RPMI7951 (cell line): ENCODE data around the gene DICER1. TPM values are rescaled to one million over a fixed set of nuclear protein-coding genes. Genes with fewer than 3 reads are reported as not detected.

Experiments
- DNase-seq: peaks from one replicate; pipeline ENCODE4 v3.0.0-alpha.2; 2012; ENCODE audit warnings: low read depth
- total RNA-seq: library from RNA; depleted of rRNA; stranded (reverse); fragments of >200 nt; shearing (Covaris generic); gene quantifications from 2 replicates; pipeline ENCODE4 v1.2.3, GENCODE V29; 2014

DICER1 gene
- total RNA-seq, 1 experiment from 2014 or later: 34.2 TPM

DNA sequence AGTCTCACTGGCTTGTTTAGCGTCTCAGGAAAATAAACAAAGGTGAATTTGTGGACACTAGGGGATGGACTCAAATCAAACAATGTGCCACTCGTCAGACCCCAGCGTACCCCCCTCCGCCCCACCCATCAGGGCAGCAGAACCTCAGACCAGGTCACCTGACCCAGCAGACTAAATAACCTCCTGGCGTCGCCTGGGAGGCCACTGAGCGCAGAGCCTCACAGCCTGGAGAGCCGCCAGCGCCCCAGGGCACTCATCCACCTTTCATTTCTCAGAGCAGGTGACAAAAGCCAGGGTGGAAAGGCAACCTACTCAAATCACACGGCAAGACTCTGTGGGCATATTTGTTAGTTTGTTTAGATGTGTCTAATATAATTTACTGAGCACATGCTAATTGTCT is 100.9 kb downstream of the DICER1 start:
- DNase-seq: no peak

DNA sequence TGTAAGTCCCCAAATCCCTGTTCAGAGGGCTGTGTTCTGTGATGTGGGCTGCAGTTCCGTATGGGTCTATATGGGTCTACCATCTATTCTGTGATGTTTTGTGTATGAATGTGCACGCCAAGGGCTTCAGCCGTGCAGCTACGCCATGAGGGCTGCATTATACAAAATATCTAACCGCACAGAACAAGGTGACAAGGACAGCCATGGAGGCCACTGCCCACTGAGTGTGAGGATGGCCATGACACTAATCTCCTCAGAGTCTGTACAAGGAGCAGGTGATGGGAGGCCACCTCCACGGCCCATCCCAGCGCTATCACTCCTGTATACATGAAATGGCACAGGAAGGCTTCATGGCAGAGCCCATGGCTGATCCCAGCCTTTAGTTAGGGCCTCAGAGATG is 102.0 kb downstream of the DICER1 start:
- DNase-seq: no peak

DNA sequence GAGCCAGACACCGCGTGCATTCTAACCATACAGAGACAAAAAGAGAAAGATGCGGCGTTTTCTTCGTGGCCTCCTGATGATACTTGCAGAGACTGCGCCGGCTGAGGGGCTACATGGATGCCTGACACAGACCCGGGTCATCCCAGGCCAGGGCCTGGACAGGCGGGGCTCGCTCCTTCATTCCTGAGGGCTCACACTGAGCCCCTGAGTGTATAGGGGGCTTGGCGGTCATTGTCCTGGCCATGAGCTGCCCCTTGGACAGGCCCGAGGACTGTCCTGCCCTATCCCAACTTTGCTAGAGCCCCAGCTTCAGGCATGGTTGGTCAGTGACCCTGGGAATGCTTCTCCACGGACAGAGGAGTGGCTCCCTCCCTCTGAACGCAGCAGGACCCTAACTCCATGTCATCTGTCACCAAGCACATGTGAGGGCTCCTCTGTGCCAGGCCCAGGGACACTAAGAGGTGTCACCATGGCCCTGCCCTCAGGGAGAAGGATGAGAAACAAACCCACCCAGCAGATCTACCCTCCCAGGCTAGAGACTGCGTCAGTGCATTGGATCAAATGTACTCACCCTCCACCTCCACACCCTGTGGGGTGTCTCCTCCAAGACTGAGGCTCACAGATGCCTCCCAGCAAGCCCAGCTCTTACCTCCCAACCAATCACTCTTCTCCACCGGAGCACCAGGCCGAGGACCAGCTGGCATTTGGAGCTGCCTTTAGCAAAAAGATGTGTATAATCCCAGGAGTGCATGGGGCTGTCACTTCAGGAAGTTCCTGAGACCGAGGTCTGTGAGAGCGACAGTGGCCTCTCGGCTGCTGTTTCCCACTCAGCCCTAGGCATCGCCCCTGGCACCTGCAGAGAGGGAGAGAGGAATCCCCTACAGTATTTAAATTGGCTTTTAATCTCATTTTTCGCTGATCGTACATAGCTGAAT is 102.7 kb downstream of the DICER1 start:
- DNase-seq: no peak

DNA sequence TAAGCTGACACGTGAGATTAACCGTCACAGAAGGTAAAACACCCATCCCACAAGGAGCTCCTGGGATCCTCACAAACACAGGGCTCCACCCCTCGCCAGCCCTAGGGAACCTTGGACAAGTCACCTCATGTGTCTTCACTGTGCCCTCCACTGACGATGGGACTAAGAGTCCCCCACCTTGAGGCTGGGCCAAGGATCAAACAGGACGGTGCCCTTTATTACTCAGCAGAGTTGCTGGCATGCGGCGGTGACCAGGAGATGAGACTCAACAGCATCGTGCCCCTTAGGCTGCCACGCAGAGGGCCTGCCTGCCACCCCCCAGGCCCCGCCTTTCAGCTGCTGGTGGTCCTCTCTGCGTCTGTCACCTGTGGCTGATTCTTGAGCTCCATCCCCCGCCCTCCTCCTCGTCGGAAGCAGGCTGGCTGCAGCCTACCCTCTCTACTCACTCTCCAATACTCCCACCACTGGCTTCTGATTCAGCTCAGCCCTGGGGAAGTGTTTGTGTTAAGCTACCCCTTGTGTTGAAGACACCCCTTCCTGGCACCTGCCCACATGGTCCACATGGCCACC is 105.2 kb downstream of the DICER1 start:
- no peak for DNase-seq

DNA sequence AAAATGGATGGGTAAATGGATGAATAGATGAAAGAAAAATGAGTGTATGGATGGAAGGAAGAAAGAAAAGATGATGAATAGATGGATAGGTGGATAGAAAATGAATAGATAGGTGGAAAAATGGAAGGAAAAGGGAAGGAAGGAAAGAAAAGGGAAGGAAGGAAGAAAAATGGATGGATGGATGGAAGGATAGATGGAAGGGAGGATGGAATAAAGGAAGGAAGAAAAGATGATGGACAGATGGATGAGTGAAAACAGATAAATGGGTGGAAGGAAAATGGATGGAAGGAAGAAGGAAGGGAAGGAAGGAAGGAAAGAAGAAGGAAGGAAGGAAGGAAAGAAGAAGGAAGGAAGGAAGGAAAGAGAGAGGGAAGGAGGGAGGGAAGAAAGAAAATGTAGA is 107.4 kb downstream of the DICER1 start:
- no peak for DNase-seq

DNA sequence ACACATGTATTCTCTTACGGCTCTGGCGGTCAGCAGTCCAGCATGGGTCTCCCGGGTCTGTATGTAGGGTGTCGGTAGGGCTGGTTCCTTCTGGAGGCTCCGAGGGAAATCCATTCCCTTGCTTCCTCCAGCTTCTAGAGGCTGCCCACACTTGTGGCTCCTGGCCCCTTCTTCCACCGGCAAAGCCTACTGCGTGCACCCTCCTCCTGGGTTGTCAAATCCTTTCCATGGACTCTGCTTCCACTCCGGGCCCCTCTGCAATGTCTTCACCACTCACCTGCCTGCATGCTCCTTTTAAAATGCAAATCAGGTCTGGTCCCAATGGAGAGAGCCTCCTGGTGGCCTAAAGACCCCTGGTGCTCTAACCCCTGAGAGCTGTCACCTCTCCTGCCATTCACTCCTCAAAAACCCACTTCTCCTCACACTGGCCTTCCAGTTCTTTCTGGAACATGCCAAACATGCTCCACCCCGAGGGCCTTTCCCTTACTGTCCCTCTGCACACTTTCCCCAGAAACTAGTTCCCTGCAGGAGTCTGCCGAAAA is 108.5 kb downstream of the DICER1 start:
- DNase-seq: no peak

DNA sequence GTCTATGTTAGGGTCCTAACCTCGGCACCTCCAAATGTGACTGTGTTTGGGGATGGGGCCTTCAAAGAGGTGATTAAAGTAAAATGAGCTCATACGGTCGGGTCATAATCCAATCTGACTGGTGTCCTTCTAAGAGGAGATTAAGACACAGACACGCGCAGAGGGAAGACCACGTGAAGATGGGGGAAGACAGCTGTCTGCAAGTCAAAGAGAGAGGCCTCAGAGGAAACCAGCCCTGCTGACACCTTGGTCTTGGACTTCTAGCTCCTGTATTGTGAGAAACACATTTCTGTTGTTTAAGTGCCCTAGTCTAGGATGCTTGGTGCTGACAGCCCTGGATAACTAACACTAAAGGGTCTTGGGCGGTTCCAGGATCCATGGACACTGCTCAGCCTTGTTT is 109.6 kb downstream of the DICER1 start:
- no peak for DNase-seq

DNA sequence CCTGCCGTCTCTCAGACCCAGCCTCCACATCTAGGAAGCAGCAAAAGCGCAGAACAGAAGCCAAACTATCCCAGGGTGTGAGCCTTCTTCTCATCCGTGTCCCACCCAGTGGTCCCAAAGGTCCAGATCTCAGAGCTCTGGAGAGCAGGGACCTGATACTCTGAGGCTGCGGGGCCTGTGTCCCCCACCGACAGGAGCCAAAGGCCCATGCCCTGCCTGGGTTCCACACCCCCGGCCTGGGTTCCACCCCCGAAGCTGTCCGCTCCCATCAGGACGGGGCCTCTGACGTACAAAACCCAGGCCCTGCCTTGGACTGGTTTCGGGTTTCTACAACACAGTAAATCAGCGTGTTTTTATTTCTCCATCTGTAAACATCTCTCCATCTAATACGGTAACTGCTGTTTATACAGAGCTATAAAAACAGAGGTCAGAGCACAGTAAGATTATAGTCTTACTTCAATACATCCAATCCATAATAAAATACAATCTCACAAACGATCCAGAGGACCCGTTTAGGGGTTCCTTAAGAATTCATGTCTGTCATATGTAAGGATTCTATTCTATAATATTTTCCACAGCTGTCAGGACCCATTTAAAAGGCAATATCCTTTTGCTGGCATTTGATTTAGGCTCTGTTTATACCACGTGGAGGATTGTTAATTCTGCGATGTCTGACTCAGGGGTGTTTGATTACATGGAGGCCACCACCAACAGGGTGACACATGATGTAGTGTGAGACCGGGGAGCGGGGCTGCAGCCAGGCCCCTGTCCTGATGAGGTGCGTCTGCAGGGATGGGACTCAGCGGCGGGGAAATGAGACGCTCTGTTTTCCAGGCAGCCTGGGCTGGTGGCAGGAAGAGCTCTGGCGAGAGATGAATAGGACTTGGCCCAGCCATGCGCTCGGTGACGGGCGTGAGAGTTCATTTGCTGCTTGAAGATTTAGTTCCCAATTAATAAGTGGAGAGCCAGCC is 110.3 kb downstream of the DICER1 start:
- DNase-seq: no peak

DNA sequence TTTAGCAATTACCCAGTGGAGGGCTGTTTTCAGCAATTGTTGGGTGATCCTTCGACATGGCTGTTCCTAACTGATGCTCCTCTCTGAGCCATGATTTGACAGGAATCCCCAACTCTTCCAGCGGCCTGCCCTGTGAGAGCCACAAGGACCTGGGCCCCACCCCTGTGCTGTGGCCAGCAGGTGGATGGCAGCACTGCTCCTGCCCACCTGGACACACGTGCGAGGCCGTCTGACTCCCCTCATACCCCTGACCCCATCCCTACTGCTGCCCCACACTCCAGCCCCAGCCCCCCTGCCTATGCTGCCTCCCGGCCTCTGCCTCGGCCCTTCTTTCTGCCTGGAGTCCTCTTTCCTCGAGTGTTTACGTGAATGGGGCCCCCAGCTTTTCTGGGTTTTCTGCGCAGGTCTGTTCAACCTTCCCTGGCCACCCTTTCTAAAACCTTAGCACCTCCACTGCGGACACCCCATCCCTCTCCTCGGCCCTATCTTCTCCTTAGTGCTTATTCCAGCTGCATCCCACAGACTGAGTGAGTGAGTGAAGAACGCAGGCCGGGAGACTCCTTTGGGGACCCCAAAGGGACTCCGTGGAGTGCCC is 111.4 kb downstream of the DICER1 start:
- DNase-seq: no peak

DNA sequence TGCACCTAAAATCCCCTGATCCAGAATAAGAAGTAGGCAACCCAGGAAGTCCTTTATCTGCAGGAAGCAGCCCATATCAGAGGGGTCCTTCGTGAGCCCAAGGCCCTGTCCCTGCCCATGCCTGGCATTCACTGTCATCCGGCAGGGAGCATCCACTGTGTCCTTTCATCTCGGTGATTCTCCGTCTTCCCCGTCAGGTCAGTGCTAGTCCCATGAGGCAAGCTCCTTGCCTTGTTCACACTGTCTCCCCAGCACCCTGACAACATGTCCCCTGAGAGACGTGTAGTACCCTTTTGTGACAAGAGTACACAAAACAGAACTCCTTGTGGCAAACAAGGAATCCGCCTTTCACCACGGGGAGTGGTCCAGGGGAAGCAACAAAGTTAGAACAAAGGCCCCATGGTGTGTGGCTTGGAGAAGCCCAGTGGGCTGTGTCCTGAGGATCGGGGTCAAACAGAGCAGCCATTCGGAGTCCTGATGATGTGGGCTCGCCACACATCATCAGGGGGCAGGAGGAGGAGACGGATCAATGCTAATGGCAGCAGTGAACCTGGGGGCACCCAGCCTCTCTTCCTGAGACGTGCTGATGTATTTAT is 112.1 kb downstream of the DICER1 start:
- DNase-seq: no peak

DNA sequence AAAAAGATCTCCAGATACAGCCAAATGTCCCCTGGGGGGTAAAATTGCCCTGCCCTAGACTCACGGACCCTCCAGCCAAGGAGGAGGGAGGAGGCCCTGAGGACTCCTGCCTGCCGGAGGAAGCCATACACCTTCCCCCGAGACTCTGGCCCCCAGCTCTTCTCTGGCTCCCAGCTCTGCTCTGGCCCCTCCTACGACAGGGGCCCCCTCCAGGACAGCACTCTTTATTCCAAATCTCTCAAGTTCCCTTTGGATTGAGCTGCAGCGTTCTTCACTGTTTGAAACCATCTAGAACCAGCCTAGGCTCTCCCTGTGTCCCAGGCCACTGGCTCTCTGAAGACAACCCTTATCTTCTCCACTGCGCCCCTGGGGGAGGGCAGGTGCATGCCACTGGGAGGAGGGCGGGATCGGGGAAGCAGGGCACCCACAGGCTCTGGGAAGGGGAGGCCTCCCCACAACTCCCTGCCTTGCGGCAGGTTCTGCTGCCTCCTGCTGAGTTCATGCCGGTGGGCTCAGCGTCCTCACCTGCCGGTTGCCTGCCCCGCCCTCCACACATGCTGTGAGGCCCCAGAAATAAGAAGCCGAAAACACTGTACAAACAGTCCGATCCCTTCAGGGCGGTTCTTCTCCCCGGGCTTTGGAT is 112.7 kb downstream of the DICER1 start:
- DNase-seq: no peak

DNA sequence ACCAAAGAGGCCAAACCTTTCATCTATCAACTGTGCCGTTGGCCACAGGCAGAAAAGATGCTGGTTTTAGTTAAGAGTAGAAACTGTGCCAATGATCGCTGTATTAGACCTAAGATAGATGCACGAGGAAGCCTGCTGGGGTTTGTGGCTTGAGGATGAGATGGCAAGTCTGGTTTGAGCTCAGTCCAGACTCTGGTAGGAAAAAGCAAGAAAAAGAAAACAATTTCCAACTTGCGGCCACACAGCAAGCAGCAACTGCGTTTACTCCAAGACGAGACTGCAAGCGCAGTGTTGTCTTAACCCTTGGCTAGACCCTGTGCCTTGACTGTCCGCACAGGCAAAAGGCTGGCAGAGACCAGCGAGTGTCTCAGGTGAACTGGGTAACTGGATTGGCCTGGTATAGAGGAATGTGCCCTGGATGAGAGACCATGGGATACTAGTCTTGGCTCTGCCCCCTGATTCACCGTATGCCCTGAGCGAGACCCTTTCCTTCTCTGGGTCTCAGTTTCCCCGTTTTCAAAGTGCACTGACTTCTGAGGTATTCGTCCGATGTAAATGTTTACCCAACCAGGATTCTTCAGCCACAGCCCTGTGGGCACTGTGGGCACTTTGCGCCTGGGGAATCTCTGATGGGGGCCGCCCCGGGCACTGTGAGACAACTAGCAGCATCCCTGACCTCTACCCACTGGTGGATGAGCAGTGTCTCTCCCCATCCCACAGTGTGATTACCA is 113.4 kb downstream of the DICER1 start:
- DNase-seq: no peak

DNA sequence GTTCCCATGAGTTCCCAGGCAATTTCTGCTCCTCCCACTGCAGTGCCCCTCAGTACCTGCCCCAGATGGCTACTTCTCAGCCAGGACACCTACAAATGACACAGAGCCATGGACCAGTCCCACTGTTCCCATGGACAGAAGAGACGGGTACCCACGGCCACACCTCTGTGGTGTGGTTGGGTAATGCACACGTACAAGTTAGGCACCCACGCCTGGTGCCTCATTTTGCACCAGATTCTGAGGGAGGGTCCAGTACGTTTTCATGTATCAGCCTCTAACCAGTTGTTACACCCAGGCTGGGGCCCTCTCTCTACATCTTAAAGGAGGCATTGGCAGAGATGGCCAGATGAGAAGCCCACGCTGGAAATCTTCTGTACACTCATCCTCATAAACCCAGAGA is 114.0 kb downstream of the DICER1 start:
- no peak for DNase-seq

DNA sequence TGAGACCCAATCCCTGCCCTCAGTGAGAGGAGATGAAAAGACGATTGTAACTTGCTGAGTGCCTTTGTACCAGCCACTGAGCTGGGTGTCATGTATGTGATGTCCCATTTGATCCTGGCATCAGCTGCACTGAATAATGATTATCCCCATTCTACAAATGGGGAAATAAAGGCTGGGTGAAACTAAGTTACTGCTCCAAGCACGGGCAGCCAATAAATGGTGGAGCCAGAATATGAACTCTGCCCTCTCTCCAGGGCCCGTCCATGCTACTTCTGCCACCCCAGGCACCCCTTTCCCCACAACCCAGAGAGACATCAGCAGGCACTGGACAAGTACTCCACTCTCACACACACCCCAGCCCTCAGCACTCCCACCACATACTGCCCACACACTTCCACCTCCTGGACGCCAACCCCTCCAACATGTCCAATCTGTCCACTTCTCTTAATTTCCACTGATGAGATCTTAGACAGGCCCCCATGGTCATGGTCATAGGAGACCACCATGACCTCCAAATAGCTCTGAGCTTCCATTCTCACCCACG is 115.8 kb downstream of the DICER1 start:
- DNase-seq: no peak

DNA sequence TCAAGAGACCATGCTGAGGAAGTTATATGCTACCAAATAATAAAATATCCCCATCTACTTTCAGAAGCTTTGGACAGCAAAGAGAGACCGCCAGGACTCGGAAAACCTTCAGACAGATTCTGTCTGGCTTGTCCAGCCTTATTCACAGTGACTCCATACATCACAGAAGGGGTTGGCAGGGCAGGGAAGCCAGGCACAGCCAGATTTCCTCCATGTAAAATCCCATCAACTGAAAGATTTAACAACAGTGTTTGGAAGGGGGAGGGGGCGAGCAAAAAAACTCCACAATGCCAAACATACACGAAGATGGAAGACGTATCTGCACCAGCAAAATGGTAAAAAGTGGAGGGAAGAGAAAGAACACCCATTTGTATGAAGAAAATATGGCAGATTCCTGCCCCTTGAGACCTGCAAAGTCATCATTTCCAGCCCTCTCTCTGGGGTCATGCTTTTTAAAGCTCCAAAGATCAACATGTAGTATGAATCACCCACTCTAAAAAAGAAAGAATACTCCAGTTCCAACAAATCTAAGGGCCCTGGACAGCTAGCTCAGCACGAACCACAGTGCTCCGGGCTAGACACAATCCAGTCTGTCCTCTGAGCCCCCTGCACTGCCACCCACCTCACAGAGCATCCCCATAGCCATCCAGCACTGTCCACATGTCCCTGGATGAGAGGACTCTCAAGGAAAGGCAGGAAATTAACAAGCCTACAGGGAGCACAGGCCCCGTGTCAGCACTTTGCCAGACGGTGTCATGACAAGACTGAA is 116.4 kb downstream of the DICER1 start:
- no peak for DNase-seq

DNA sequence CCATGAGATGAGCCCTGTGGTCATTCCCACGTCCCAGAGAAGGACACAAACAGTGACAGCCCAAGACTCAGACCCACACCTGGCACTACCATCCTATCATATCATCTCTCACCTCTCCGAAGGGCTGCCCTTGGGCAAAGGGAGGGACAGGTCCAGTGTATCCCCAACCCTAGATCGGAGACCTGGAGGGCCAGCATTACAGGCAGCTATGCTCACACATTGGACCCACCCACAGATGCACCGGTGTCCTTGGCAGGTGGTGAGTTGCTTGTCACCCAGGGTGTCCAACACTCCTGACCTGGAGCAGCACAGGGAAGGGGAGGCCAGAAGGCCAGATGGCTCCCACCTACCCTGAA is 117.4 kb downstream of the DICER1 start:
- no peak for DNase-seq

DNA sequence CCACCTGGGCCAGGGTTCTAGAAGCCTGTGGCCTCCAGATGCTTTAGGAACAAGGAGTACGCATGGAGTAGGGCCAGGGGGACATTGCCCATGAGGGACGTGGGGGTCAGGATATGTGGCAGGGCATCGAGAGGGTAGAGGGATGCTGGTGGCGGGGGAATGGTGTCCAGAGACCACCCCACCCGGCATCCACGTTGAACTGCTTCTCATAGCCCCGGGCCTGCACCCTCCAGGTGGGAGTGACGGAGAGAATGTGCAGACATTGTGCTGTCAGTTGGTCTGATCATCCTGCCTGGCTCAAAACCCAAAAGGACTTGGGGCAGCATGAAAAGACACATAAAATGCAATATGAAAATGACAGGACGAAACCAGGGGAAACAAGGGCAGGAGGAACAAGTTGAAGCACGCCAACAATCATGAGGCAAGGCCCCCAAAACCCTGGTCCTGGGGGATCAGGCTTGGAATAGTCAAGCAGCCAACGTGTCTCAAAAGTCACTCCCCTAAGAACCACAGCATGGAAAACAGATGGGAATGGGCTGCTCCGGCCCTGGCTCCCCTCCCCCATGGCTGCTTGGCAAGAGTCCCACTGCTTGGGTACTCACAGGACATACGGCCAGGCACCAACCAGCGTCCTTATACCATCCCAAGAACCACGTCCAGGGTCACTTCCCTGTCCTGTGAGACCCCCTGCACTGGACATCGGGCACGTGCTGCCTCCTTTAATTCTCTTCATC is 117.9 kb downstream of the DICER1 start:
- DNase-seq: no peak

DNA sequence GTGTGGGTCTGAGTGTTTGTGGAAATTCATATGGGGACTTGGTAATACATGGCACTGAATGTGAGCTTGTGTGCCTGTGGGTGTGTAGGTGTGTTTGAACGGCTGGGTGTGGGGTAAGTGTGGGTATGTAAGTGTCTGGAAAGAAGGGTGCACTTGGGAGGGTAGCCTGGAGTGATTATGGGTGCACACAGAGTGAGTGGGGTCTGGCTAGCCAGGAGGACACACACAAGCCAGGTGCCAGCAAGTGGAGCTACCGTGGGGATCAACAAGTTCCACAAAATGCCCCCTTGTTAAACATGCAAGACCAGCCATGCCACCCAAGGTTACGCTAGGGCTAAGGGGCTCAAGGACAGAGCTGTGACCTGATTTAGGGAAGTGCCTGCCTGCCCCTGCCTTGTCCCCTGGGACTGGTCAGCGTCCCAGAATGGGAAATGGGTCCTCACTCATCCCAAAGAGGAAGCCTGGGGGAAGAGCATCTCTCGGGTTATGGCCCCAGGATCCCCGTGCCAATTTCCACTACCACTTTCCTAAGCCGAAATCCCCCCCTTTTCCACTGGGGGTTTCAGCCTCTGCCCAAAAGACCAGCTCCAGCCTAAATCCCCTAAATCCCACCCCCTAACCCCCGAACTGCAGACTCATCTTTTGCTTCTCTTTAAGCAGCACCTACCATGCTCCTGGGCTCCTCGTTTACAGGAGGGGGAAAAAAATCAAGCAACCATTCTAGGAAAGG is 118.6 kb downstream of the DICER1 start:
- DNase-seq: no peak
